GM18951 (cell line): ENCODE data around the gene SMIM44.

Experiments used
- POLR2A ChIP-seq: IDR thresholded peaks from 4 replicates; pipeline ENCODE4 v1.6.1; 2011; ENCODE audit warnings: mild to moderate bottlenecking; ENCODE audit not compliant: insufficient read length, insufficient read depth; ENCODE audit errors: extremely low read depth
- in situ Hi-C: fragments of 300-500 bp; cut with MboI; formaldehyde crosslinking; loops from one replicate; pipeline ENCODE4 v1.12.0; 2022; ENCODE audit warnings: low sequenced_read_pairs, mixed read lengths, inconsistent platforms; ENCODE audit not compliant: unreplicated experiment

The SMIM44 gene

DNA sequence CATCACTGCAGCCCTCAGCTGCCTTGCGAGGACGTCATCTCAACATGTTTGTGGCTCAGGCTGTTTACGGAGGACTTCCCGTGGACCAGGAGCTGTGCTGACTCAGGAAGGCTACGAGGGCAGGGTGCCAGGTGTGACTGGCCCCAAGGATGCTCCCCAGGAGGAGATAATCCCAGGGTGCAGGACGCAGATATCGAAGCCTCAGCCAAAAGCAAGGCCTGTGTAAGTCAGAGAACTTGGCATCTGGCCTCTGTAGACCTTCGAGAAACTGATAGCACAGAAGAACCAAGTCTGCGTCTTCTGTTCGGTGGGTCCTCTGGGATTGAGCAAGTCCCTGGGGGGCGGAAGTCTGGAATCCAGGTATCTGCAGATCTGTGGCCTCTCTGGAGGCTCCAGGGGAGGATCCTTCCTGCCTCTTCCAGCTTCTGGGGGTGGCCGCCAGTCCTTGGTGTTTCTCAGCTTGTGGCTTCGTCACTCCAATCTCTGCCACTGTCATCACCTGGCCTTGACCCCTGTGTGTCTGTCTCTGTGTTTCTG is 19.9 kb upstream of the SMIM44 start:
- TF ChIP-seq POLR2A: no peak
- in situ Hi-C loops: no loop called here

DNA sequence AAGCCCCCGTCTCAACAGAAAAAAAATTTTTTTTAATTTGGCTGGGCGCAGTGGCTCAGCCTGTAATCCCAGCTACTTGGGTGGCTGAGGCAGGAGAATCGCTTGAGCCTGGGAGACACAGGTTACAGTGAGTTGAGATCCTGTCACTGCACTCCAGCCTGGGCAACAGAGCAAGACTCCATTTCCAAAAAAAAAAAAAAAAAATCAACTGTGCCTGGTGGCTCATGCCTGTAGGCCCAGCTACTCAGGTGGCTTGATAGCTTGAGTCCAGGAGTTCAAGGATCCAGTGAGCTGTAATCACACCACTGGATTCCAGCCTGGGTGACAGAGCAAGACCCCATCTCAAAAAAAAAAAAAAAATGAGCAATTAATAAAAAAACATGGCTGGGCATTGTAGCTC is 18.5 kb upstream of the SMIM44 start:
- in situ Hi-C loops: no loop called here
- TF ChIP-seq POLR2A: no peak

DNA sequence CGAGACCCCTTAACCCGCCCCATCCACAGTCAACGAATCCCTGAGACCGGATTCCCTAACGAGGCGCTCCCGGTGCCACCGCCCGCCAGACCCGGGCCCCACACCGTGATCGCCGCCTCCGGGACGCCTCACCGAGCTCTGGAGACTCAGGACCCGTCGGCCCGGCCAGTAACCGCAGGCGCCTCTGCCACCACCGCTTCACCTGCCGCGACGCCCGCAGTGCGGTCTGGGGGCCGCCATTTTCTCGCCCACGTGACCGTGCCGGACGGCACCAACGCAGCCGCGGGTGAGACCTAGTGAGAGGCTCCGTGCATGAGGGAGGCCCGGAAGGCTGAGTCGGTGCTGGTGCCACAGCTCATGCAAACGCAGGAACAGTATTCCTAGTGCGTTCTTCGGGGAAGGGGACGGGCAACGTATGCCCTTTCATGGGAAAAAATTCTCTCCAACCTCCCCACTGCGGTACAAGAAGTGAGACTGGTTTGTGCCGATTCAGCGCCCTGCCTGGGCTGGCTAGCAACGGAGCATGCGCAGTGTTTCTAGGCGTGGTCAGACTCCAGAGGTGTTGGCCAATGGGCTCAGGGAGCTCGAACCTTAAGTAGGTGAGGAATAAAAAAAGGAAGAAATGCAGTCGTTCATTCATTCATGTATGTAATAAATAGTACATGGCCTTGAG is 17.3 kb upstream of the SMIM44 start, which contains the start of gene DOHH:
Gene DOHH, minus strand, starts transcription at position 246 of the 673 bp plus-strand sequence. CDS start 3,860 bp downstream, outside the sequence.
- in situ Hi-C loops: no loop called here
- peak; percentile 87 for TF ChIP-seq POLR2A

DNA sequence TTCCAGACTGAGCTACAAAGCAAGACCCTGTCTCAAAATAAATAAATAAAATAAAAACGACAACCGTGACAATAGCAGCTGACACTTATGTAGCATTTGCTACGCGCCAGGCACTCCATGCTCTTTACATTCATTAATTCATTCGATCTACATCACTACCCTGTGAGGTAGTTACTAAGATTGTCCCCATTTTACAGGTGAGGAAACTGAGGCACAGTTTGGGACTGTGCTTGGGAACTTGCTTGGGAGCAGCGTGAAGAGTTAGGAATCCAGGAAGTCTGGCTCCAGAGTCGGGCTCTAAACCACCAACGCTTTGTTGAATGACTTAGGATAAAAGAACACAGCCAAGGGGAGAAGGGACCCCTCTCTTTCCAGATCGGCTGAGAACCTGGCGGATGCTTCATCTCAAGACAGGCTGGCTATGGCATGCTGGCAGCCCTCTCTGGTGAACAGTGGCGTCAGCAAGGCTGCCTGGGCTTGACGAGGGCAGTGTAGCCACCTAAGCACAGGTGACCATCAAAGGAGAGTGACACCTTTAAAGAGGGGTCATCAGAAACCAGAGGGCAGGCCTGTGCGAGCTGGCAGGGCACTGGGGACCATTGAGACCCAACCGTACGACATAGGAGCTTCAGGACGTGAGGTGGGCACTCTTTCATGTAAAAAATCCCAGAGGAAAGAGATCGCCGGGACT is 16.6 kb upstream of the SMIM44 start:
- in situ Hi-C loops: no loop called here
- TF ChIP-seq POLR2A: no peak

DNA sequence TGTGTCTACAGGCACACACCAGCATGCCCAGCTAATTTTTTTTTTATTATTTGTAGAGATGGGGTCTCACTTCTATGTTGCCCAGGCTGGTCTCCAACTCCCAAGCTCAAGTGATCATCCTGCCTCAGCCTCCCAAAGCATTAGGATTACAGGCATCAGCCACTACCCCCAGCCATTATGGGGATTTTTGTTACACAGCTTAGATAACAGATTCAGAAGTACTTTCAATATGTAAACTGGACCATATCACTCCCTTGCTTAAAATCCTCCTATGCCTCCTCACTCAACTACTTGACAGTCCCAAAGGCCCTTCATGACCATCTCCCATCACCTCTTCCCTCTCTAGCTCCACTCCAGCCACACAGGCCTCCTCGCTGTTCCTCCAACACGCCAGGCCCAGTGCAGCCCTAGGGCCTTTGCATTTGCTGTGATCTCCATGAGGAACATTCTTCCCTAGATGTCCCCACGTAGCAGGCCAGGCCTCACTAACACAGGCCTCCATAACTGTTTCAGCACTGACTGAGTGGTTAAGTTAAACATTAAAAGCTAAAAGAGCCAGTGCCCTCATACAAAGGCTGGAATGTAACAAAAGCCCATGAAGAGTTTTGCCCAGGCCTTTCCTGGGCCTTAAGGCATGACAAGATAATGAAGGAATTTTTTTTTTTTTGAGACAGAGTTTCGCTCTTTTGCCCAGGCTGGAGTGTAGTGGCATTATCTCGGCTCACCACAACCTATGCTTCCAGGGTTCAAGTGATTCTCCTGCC is 14.7 kb upstream of the SMIM44 start:
- in situ Hi-C loops: no loop called here
- no peak for TF ChIP-seq POLR2A

DNA sequence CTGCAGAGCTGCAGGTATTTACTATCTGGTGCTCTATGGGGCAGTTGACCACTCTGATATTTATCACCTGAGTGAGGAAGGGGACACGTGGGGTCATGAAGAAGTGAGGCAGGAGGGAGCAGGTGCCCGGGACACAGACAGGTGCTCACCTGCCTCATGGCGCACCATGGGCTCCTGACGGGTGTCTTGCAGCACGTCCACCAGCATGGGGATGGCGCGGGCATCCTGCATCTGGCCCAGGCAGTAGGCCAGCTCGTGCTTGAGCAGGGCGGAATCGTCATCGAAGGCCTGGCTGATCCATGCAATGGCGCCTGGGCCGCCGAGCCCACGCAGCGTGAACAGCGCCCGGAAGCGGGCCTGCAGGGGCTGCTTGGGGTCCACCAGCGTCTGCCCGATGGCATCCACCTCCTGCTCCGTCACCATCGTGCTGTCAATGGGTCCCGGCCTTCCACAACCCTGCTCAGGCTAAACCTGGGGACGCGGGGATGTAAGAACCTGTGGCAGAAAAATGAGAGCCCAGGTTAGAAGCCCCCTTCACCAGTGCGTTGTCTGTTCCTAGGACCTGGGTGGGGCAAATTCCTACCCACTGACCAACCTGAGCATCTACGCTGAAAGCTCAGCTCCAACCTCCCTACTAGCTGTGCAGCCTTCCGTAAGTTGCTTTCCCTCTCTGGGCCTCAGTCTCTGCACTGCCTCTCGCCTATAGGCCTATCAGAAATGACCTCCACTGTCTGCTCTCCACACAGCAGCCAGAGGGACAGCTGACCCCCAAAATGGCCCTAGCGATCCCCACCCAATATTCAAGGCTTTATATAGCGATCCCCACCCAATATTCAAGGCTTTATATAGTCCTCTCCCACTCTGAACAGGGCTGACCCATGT is 13.4 kb upstream of the SMIM44 start:
- TF ChIP-seq POLR2A: no peak
- in situ Hi-C loops: no loop called here

DNA sequence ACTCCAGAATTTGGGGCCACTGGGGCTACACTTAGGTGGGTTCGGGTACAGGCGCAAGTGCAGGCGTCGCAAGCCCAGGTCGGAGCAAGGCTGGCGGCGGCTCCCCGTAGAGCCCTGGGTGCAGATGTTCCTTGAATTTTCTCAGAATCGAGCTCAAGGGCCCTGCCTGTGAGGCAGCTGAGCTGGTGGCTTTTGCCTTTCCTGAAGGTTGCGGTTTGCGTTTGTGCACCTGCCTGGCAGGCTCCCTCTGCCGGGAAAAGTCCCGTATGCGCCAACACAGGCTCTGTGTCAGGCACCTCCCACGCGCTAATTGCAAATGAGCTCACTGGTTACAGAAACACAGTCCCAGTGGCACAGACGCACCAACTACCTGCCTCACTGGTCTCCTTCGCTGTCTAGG is 11.3 kb upstream of the SMIM44 start:
- TF ChIP-seq POLR2A: no peak
- in situ Hi-C loops: no loop called here

DNA sequence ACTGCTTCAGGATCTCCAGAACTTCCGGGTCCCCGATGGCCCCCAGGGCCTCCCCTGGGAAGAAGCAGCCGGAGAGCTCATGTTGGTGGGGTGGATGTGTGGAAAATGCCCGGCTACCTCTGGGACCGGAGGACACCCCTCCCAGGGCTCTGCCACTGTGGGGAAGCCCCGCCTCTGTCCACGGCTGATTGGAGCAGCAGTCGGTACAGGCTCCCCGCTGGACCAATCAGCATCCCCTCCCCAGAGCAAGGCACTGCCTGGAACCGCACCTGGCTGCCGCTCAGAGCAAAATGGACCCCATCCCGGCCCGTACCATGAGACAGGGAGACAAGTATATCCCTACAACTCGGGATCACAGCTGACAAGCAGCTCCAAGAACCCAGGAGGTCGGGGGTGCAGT is 10.8 kb upstream of the SMIM44 start:
- in situ Hi-C loops: no loop called here
- no peak for TF ChIP-seq POLR2A

DNA sequence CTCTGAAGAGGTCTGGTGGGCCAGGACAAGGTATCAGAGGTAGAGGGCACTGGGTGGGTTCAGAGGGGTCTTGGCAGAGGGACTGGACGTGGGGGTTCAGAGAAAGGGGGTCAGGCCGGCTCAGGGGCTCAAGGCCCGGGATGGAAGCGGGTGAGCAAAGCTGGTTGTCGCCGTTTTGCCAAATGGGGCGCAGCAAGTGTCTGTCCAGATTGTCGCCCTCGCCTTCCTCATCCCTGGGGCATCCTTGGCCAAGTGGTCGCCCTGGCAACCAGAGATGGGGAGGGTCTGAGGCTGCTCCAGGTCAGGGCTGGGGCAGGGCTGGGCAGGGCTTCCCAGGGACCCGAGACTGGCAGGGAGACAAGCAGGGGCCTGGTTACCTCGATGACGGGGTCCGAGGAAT is 10.4 kb upstream of the SMIM44 start:
- in situ Hi-C loops: no loop called here
- no peak for TF ChIP-seq POLR2A

DNA sequence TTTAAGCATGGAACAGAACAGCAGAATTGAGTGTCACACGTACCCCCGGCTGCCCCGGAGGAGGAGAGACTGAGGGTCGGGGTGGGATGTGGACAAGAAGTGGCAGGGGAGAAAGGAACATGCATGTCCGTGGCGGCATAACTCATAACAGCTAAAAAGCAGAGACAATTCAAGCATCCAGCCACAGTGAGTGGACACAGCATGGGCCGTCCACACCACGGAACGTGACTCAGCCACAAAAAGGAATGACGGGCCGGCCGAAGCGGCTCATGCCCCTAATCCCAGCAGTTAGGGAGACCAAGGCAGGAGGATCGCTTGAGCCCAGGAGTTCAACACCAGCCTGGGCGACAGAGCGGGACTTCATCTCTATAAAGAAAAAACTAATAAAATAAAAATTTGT is 9.7 kb upstream of the SMIM44 start:
- in situ Hi-C loops: no loop called here
- no peak for TF ChIP-seq POLR2A

DNA sequence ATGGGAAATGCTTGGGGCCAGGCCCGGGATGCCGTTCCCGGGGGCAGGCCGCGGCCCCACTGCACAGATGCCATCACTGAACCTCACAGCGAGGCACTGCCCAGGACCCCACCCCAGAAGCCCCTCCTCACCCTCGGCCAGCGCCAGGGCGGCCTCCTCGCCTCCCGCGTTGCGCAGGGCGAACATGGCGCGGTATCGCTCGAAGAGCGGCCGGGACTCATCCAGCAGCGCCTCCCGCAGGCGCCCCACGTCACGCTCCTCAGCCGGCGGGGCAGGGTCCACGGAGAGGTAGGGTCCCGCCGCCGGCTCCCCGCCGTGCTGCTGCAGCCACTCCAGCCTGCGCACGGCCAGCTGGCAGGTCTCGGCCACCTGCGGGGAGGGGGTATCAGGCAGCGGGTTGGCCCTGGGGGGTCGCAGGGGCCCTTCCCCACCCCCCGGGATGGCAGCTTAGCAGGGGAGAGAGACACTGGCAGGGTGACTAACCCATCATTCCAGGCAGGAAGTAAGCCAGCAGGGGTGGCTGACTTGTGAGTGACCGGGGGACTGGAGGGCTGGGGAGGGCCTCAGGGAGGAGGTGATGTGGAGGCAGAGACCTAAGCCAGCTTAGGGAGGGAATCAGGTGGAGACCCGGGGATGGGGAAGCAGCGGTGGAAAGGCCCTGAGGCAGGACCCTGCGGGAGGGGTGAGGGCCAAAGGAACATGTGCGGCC is 9.0 kb upstream of the SMIM44 start:
- in situ Hi-C loops: no loop called here
- no peak for TF ChIP-seq POLR2A
